Measurements from ENCODE around the gene LGALS9. TPM values are rescaled to one million over a fixed set of nuclear protein-coding genes. Genes with fewer than 3 reads are reported as not detected.

Gene LGALS9
- polyA plus RNA-seq, 1 experiment = 3.0 TPM

GRCh38 chr17:27607521-27608091 is 23.4 kb upstream of the LGALS9 start:
- TF ChIP-seq CTCF (IDR thresholded peaks at IDR 0.05; ENCODE audit: low read depth, low read length) = no peak

DNA sequence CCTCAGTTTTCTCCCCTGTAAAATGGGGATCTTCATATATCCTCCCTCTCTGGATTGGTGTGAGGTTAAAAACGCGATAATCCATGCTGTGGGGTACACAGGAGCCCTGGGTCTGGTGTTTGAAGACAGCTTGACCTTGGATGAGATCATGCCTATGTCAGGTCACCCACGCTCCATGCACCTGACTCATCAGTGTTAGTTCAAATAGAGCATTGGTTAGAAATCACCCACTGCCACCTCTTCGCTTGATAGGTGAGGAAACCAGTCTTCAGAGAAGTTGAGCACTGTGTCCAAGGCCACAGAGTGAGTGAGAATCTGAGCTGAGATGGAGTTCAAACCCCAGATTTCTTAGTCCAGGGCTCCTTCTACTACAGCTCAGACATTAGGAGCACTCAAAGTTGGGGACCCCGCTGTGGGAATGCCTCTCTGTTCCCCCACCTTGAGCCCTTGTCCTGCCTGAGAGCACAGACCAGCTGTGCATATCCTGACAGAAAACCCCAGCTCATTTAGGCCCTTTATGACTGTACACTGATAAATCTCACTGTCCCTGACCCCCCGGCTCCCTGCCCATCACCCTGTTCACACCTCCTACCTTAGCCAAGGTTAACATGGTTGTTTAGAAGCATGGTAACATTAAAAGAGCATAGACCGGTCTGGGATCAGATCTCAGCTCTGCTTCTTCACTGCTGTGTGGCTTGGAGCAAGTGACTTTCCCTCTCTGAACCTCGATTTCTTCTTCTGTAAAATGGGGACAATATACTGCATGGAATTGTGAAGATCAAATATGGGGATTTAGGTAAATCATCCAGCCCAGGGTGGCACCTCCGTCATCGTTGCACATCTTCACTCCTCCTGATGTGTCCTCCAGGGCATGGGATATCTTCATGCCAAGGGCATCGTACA is 22.4 kb upstream of the LGALS9 start:
- DNase-seq (ENCODE audit: low read depth, low spot score) = no peak
- ChIA-PET POLR2A (no interaction called here), CTCF (interaction anchor here (1.0 to 7.0 kb wide), 5 partner anchors 7 to 276 kb away, joined by 3 to 60 read pairs (median 3); no protein-coding TSS in a partner anchor)
- H3K27me3 ChIP-seq (ENCODE audit: control insufficient read depth, insufficient read depth, low read length) = no peaks in the 10 kb centered on the region
- H3K27ac ChIP-seq (ENCODE audit: low read depth, low read length) = no peak overlapping the region
- H3K9me3 ChIP-seq (ENCODE audit: control insufficient read depth, insufficient read depth, low read length) = no peaks in the 10 kb centered on the region; the same call in 1 of the 2 replicates
- H3K4me3 ChIP-seq (ENCODE audit: low read depth, low read length) = no peak overlapping the region
- no peak for TF ChIP-seq CTCF (IDR thresholded peaks at IDR 0.05; ENCODE audit: low read depth, low read length)

More at GRCh38 chr17:27607521-27608091, 23.4 kb upstream of the LGALS9 start:
- Histone ChIP-seq H3K27me3 (ENCODE audit: control insufficient read depth, insufficient read depth, low read length) (no peaks in the 10 kb centered on the region), H3K9me3 (ENCODE audit: control insufficient read depth, insufficient read depth, low read length) (no peaks in the 10 kb centered on the region; the same call in 1 of the 2 replicates), H3K4me3 (ENCODE audit: low read depth, low read length) (no peak overlapping the region), H3K27ac (ENCODE audit: low read depth, low read length) (no peak overlapping the region)
- DNase-seq (ENCODE audit: low read depth, low spot score) = no peak
- ChIA-PET CTCF (interaction anchor here (1.0 to 1.4 kb wide), 5 partner anchors 41 to 254 kb away, joined by 3 to 5 read pairs (median 3); no protein-coding TSS in a partner anchor), POLR2A (no interaction called here)

GRCh38 chr17:27609611-27610303 is 21.2 kb upstream of the LGALS9 start:
- CTCF ChIA-PET = interaction anchor here (0.6 to 7.0 kb wide), 9 partner anchors 9 to 383 kb away, joined by 3 to 60 read pairs (median 3); no protein-coding TSS in a partner anchor
- DNase-seq (ENCODE audit: low read depth, low spot score) = no peak
- POLR2A ChIA-PET = no interaction called here

DNA sequence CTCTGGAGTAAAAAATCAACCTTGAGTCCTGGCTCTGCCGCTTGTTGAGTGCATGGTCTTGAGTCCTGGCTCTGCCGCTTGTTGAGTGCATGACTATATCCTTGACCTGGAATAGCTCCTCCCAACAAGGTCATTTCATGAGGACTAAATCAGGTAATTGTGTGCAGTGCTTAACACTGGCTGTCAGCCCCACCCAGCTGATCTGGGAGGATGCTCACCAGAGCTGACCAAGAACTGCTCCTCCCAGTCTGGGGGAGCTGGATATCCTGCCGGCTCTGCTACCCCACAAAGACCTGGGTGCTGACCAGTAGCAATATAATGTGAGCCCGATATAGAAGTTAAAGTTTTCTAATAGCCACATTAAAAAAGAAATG is 20.7 kb upstream of the LGALS9 start:
- CTCF ChIA-PET = interaction anchor here (0.6 to 7.0 kb wide), 6 partner anchors 9 to 74 kb away, joined by 3 to 60 read pairs (median 3); no protein-coding TSS in a partner anchor
- no peak for DNase-seq (ENCODE audit: low read depth, low spot score)
- POLR2A ChIA-PET = no interaction called here
- H3K27ac ChIP-seq (ENCODE audit: low read depth, low read length) = no peak overlapping the region
- H3K4me3 ChIP-seq (ENCODE audit: low read depth, low read length) = no peak overlapping the region
- H3K27me3 ChIP-seq (ENCODE audit: control insufficient read depth, insufficient read depth, low read length) = no peaks in the 10 kb centered on the region
- no peak for TF ChIP-seq CTCF (IDR thresholded peaks at IDR 0.05; ENCODE audit: low read depth, low read length)
- no peaks in the 10 kb centered on the region; the same call in 1 of the 2 replicates for H3K9me3 ChIP-seq (ENCODE audit: control insufficient read depth, insufficient read depth, low read length)

More at GRCh38 chr17:27609611-27610303, 21.2 kb upstream of the LGALS9 start:
- no peak overlapping the region for H3K27ac ChIP-seq (ENCODE audit: low read depth, low read length)
- no peaks in the 10 kb centered on the region for H3K27me3 ChIP-seq (ENCODE audit: control insufficient read depth, insufficient read depth, low read length)
- TF ChIP-seq CTCF (IDR thresholded peaks at IDR 0.05; ENCODE audit: low read depth, low read length) = peak; percentile 57
- H3K4me3 ChIP-seq (ENCODE audit: low read depth, low read length) = no peak overlapping the region
- H3K9me3 ChIP-seq (ENCODE audit: control insufficient read depth, insufficient read depth, low read length) = no peaks in the 10 kb centered on the region; the same call in 1 of the 2 replicates
